Neural progenitor cell (in vitro differentiated cells): ENCODE results near the gene TYMS. TPM values are rescaled to one million over a fixed set of nuclear protein-coding genes. Genes with fewer than 3 reads are reported as not detected.

Source experiments
- DNase-seq: peaks from one replicate; pipeline ENCODE4 v3.0.0-alpha.2; 2016; ENCODE audit warnings: low spot score
- H2AFZ ChIP-seq: fragments of 200-600 bp; sonication (generic); replicated peaks from 2 replicates; pipeline ENCODE4 v1.6.1; 2016; ENCODE audit warnings: antibody characterized with exemption
- H3F3A ChIP-seq: fragments of 200-600 bp; sonication (generic); 2 replicates; pipeline ENCODE4 v1.6.1; 2016; ENCODE audit warnings: antibody characterized with exemption, low read depth
- H3K27ac ChIP-seq: fragments of 200-600 bp; sonication (generic); 2 replicates; pipeline ENCODE4 v1.5.1; 2016; ENCODE audit warnings: mild to moderate bottlenecking
- H3K27me3 ChIP-seq: fragments of 200-600 bp; sonication (generic); 2 replicates; pipeline ENCODE4 v1.6.1; 2016; ENCODE audit warnings: mild to moderate bottlenecking, moderate library complexity
- H3K36me3 ChIP-seq: fragments of 200-600 bp; sonication (generic); 2 replicates; pipeline ENCODE4 v1.5.1; 2016
- H3K4me1 ChIP-seq: fragments of 200-600 bp; sonication (generic); 2 replicates; pipeline ENCODE4 v1.6.1; 2016; ENCODE audit warnings: mixed run types
- H3K4me2 ChIP-seq: fragments of 200-600 bp; sonication (generic); 2 replicates; pipeline ENCODE4 v1.6.1; 2016
- H3K4me3 ChIP-seq: fragments of 200-600 bp; sonication (generic); 2 replicates; pipeline ENCODE4 v1.5.1; 2016
- H3K79me2 ChIP-seq: fragments of 200-600 bp; sonication (generic); 2 replicates; pipeline ENCODE4 v1.6.1; 2016; ENCODE audit warnings: low read depth
- H3K9ac ChIP-seq: fragments of 200-600 bp; sonication (generic); 2 replicates; pipeline ENCODE4 v1.6.1; 2016
- H3K9me3 ChIP-seq: fragments of 200-600 bp; sonication (generic); 2 replicates; pipeline ENCODE4 v1.5.1; 2016; ENCODE audit warnings: low read depth
- H4K20me1 ChIP-seq: fragments of 200-600 bp; sonication (generic); 2 replicates; pipeline ENCODE4 v1.6.1; 2016; ENCODE audit warnings: low read depth
- H3K27ac Mint-ChIP-seq: 3 replicates; pipeline ENCODE4 v1.8.0; 2021; ENCODE audit warnings: mixed read lengths
- H3K27me3 Mint-ChIP-seq: 2 replicates; pipeline ENCODE4 v1.8.0; 2022; ENCODE audit warnings: low read depth, mild to moderate bottlenecking, inconsistent platforms, moderate library complexity, mixed read lengths; ENCODE audit not compliant: insufficient read depth
- H3K36me3 Mint-ChIP-seq: 3 replicates; pipeline ENCODE4 v1.8.0; 2021; ENCODE audit warnings: mixed read lengths
- H3K4me1 Mint-ChIP-seq: 3 replicates; pipeline ENCODE4 v1.8.0; 2021; ENCODE audit warnings: mixed read lengths
- H3K4me3 Mint-ChIP-seq: 3 replicates; pipeline ENCODE4 v1.8.0; 2021; ENCODE audit warnings: mild to moderate bottlenecking, moderate library complexity, mixed read lengths
- H3K9me3 Mint-ChIP-seq: 3 replicates; pipeline ENCODE4 v1.8.0; 2020; ENCODE audit warnings: mixed read lengths
- CTCF ChIP-seq: fragments of 200-600 bp; sonication (generic); IDR thresholded peaks from 2 replicates; pipeline ENCODE4 v1.5.1; 2017; ENCODE audit warnings: antibody characterized with exemption, mild to moderate bottlenecking
- EZH2 ChIP-seq: fragments of 200-600 bp; sonication (generic); IDR thresholded peaks from 2 replicates; pipeline ENCODE4 v1.6.1; 2017; ENCODE audit warnings: antibody characterized with exemption, mild to moderate bottlenecking, moderate library complexity
- EZH2phosphoT487 ChIP-seq: fragments of 200-600 bp; sonication (generic); IDR thresholded peaks from 2 replicates; pipeline ENCODE4 v1.6.1; 2017; ENCODE audit warnings: antibody characterized with exemption
- total RNA-seq: library from RNA; depleted of rRNA; stranded (reverse); fragments of >200 nt; gene quantifications from 2 replicates; pipeline ENCODE4 v1.2.3, GENCODE V29; 2015; ENCODE audit warnings: low replicate concordance

Gene TYMS
- total RNA-seq, 1 donor from 2014 or later = 86.9 TPM

- no peaks in the 10 kb centered on the region for H3F3A ChIP-seq
- H3K36me3 ChIP-seq = no peaks in the 10 kb centered on the region
- no peak overlapping the region for H2AFZ ChIP-seq
- Mint-ChIP-seq H3K4me1 (peaks cover 3% of the 10 kb centered on the region), H3K4me3 (no peak overlapping the region), H3K27ac (no peak overlapping the region), H3K36me3 (no peaks in the 10 kb centered on the region), H3K27me3 (no peaks in the 10 kb centered on the region), H3K9me3 (peaks cover 3% of the 10 kb centered on the region)
- H3K4me1 ChIP-seq = no peaks in the 10 kb centered on the region
- no peak for TF ChIP-seq EZH2
- no peak for TF ChIP-seq CTCF
- no peak for TF ChIP-seq EZH2phosphoT487
- no peaks in the 10 kb centered on the region for H3K27me3 ChIP-seq
- H4K20me1 ChIP-seq = no peaks in the 10 kb centered on the region
- DNase-seq = no peak
- no peak overlapping the region for H3K9ac ChIP-seq
- no peak overlapping the region for H3K27ac ChIP-seq
- no peaks in the 10 kb centered on the region for H3K79me2 ChIP-seq
- no peak overlapping the region for H3K4me2 ChIP-seq
- no peak overlapping the region for H3K4me3 ChIP-seq
- no peaks in the 10 kb centered on the region for H3K9me3 ChIP-seq
Measured at GRCh38 chr18:641224-641623, 16.2 kb upstream of the TYMS start.

- Histone ChIP-seq H3K4me3 (no peak overlapping the region), H3K36me3 (no peaks in the 10 kb centered on the region), H3K9me3 (no peaks in the 10 kb centered on the region), H3K27me3 (no peaks in the 10 kb centered on the region), H3K4me1 (no peaks in the 10 kb centered on the region), H2AFZ (no peak overlapping the region), H3K4me2 (no peak overlapping the region), H3F3A (no peaks in the 10 kb centered on the region), H3K9ac (no peak overlapping the region), H4K20me1 (no peaks in the 10 kb centered on the region), H3K79me2 (no peaks in the 10 kb centered on the region), H3K27ac (no peak overlapping the region)
- Mint-ChIP-seq H3K4me3 (no peak overlapping the region), H3K27ac (no peak overlapping the region), H3K4me1 (peaks cover 3% of the 10 kb centered on the region), H3K27me3 (no peaks in the 10 kb centered on the region), H3K9me3 (peaks cover 3% of the 10 kb centered on the region), H3K36me3 (no peaks in the 10 kb centered on the region)
- TF ChIP-seq EZH2 = no peak
- TF ChIP-seq CTCF = no peak
- no peak for TF ChIP-seq EZH2phosphoT487
- no peak for DNase-seq
Measured at GRCh38 chr18:644395-645004, 13.0 kb upstream of the TYMS start.

GRCh38 chr18:647304-647703 is 10.1 kb upstream of the TYMS start:
- Mint-ChIP-seq H3K4me1 (peaks cover 3% of the 10 kb centered on the region), H3K9me3 (peaks cover 3% of the 10 kb centered on the region), H3K27me3 (no peaks in the 10 kb centered on the region), H3K36me3 (no peaks in the 10 kb centered on the region), H3K4me3 (no peak overlapping the region), H3K27ac (no peak overlapping the region)
- Histone ChIP-seq H3K27ac (no peak overlapping the region), H3K79me2 (no peaks in the 10 kb centered on the region), H3K4me2 (no peak overlapping the region), H3F3A (no peaks in the 10 kb centered on the region), H3K36me3 (no peaks in the 10 kb centered on the region), H3K9me3 (no peaks in the 10 kb centered on the region), H2AFZ (no peak overlapping the region), H4K20me1 (no peaks in the 10 kb centered on the region), H3K9ac (no peak overlapping the region), H3K4me3 (no peak overlapping the region), H3K27me3 (no peaks in the 10 kb centered on the region), H3K4me1 (no peaks in the 10 kb centered on the region)
- DNase-seq = no peak
- no peak for TF ChIP-seq EZH2

GRCh38 chr18:649341-649740 is 8.1 kb upstream of the TYMS start:
- H3K36me3 Mint-ChIP-seq = no peaks in the 10 kb centered on the region
- H3K9ac ChIP-seq = no peak overlapping the region
- no peaks in the 10 kb centered on the region for H4K20me1 ChIP-seq
- no peak overlapping the region for H3K27ac ChIP-seq
- no peak overlapping the region for H3K4me2 ChIP-seq
- H2AFZ ChIP-seq = no peak overlapping the region
- no peaks in the 10 kb centered on the region for H3K27me3 ChIP-seq
- H3F3A ChIP-seq = no peaks in the 10 kb centered on the region
- H3K27me3 Mint-ChIP-seq = no peaks in the 10 kb centered on the region
- H3K79me2 ChIP-seq = peaks cover 12% of the 10 kb centered on the region
- no peaks in the 10 kb centered on the region for H3K4me1 ChIP-seq
- peaks cover 1% of the 10 kb centered on the region for H3K4me1 Mint-ChIP-seq
- peaks cover 3% of the 10 kb centered on the region for H3K9me3 Mint-ChIP-seq
- H3K36me3 ChIP-seq = no peaks in the 10 kb centered on the region
- H3K9me3 ChIP-seq = no peaks in the 10 kb centered on the region
- TF ChIP-seq EZH2phosphoT487 (no peak), CTCF (no peak), EZH2 (no peak)
- no peak overlapping the region for H3K4me3 ChIP-seq
- no peak for DNase-seq
- no peak overlapping the region for H3K27ac Mint-ChIP-seq
- H3K4me3 Mint-ChIP-seq = no peak overlapping the region
